G401 (cell line): ENCODE data around the gene KCNMB1. TPM values are rescaled to one million over a fixed set of nuclear protein-coding genes. Genes with fewer than 3 reads are reported as not detected.

ENCODE experiments used
- total RNA-seq: library from RNA; depleted of rRNA; stranded (reverse); fragments of >200 nt; shearing (Covaris generic); gene quantifications from 2 replicates; pipeline ENCODE4 v1.2.3, GENCODE V29; 2014; rRNA removed

KCNMB1 gene
- total RNA-seq, 1 experiment from 2014 or later, result not detected

Other genes with a start within 250 kb of the KCNMB1 start
- not detected in 2 replicates for gene C5orf58, start 156.4 kb downstream of the KCNMB1 start, total RNA-seq
- not detected in 2 replicates for gene LCP2, start 91.6 kb downstream of the KCNMB1 start, total RNA-seq
- not detected in 2 replicates for gene KCNIP1, start 114.7 kb upstream of the KCNMB1 start, total RNA-seq